ENCODE data around the gene CHCHD2.
A peak's percentile ranks its signal among the peaks of the same experiment; 100 is the strongest.
"Not testable (repeated sequence)": the region's sequence is repeated elsewhere in the genome, so short reads cannot be mapped to it uniquely, and the experiment has no call there.

The CHCHD2 gene

DNA sequence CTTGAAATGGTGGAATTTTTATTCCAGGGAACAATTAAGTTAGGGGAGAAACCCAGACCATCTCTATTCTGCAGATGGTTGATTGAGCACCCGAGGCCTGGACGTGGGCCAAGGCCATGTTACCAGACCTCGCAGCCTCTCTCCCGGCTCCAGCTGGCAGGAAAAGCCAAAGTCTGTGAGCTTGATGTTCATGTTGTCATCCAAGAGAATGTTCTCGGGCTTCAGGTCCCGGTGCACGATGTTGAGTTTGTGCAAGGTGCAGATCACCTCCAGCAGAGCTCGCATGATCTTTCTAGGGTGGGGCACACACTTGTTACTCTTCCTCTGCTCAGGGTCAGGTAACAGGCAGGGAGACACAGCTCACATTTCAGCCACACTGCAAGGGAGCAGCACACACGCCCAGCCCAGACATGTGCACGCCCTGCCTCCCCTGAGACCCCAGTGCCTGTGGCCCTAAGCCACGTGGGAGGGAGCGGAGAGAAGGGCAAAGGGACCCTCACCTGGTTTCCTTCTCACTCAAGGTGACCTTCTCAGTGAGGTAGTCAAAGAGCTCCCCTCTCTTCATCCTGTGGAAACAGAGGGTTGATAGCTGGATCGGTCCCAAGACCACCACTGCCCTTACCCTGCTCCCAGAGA lies 23.0 kb downstream of the CHCHD2 start:
- DNase-seq: no peak

DNA sequence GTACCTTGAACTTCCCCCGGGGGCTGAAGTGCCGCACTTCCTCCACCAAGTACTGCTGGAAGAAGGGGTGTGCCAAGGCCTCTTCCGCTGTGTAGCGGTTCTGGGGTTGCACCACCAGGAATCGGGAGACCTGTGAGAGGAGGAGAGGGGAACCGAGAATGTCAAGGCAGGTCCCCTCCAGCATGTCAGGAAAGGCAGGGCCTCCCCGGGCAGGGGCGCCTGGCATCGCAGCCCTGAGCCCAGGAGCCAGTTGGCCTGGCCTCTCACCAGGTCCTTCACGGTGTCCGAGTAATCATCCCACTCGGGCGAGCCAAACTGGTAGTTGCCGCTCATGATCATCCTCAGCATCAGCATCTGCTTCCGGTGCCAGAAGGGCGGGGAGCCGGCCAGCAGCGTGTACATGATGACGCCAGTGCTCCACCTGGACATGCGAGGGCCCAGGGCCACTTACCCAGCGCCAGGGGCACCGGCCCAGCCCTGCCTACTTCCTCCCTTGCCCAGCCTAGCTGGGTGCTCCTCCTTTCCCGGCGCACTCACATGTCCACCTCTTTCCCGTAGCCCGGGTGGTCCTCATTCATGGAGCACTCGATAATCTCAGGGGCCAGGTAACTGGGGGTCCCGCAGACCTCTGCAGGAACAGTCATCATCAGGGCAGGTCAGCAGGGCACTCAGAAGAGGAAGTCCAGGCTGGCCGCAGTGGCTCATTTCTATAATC lies 24.5 kb downstream of the CHCHD2 start:
- no peak for DNase-seq

DNA sequence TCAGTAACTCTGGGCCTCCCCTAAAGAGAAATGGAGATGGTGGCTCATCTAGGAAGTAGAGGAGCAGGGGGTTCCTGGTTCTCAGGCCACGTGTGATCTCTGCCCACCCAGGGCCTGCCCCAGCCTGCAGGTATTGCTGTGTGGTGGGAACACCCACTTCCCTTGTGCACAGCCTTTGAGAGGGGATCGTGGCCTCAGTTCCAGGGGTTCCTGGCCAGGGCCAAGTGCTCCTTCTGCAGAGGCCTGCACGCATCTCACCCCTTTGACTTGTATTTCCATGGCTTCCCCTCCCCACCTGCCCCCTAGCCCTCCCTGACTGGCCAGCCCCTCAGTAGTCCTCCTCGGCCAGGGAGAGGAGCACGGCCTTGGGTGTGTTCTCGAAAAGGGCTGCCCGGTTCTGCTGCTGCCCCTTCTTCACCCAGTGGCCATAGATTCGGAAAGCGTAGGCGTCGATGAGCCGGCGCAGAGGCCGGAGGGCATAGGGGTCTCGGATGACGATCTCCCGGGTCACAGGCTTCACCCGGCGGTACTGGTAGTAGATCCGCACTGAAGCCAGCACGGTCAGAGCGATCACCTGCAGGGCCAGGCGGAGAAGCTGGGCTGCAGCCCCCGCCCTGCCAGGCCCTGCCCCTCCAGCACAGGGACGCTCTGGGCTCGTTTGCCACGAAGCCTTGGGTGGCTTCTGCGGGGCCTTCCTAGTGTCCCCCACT lies 25.4 kb downstream of the CHCHD2 start:
- DNase-seq: not testable (repeated sequence)

DNA sequence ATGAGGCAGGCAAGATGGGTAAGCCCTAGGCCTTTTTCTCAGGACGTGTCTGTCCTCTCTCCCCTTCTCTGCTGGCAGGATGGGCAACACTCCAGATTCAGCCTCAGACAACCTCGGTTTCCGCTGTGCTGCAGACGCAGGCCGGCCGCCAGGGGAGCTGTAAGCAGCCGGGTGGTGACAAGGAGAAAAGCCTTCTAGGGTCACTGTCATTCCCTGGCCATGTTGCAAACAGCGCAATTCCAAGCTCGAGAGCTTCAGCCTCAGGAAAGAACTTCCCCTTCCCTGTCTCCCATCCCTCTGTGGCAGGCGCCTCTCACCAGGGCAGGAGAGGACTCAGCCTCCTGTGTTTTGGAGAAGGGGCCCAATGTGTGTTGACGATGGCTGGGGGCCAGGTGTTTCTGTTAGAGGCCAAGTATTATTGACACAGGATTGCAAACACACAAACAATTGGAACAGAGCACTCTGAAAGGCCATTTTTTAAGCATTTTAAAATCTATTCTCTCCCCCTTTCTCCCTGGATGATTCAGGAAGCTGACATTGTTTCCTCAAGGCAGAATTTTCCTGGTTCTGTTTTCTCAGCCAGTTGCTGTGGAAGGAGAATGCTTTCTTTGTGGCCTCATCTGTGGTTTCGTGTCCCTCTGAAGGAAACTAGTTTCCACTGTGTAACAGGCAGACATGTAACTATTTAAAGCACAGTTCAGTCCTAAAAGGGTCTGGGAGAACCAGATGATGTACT lies 26.7 kb downstream of the CHCHD2 start:
- peak; percentile 38 for DNase-seq

DNA sequence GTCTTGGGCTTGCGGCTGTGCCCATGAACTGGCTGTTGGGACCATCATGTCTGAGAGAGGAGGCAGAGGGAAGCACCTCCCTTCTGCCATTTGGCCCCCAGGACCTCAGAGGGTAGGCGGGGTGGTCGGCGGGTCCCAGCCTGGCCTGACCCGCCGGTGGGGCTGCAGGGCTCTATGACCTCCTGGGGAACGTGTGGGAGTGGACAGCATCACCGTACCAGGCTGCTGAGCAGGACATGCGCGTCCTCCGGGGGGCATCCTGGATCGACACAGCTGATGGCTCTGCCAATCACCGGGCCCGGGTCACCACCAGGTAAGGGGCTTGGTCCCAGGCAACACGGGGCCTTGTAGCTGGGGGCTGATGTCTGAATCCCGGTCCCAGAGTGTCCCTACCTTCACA lies 28.1 kb downstream of the CHCHD2 start:
- no peak for DNase-seq

DNA sequence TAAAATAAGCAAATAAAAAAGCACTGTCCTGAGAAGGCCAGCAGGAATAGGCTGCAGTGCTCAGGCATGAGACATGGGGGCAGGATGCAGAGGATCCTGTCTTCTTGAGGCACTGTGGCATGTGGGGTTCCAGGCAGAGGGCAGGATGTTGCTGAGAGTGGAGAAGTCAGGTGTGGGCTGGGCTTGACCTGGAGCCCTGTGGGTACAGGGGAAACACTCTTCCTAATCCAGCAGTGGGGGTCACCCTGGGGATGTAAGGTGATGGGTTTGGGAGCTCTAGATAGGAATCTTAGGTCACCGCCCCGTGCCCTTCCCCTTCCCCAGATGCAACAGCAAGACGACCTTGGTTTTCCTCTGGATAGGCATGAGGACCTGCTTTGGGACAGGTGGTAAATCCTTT lies 28.6 kb downstream of the CHCHD2 start:
- no peak for DNase-seq

DNA sequence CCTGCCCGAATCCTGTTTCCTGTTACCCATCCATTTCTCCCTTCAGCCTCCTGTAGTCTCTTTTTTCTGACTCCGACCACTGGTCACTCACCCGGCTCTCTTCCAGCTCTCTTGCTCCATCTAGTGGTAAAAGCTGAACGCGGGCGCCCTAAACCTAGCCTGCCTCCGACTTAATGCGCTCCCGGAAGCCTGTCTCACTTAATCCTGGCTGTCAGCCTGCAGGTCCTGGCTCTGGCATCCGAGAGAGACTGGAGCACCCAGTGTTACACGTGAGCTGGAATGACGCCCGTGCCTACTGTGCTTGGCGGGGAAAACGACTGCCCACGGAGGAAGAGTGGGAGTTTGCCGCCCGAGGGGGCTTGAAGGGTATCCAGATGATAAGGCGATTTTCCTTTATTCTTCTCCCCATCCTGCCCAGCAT lies 31.9 kb downstream of the CHCHD2 start:
- DNase-seq: peak; percentile 78

DNA sequence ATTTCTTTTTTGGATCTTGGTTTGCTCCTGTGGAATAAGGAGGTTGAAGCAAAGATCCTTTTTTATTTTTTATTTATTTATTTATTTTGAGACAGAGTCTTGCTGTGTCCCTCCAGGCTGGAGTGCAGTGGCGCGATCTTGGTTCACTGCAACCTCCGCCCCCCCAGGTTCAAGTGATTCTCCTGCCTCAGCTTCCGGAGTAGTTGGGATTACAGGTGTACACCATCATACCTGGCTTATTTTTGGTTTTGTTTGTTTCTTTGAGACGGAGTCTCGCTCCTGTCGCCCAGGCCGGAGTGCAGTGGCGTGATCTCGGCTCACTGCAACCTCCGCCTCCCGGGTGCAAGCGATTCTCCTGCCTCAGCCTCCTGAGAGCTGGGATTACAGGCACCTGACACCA lies 39.9 kb downstream of the CHCHD2 start:
- DNase-seq: not testable (repeated sequence)

DNA sequence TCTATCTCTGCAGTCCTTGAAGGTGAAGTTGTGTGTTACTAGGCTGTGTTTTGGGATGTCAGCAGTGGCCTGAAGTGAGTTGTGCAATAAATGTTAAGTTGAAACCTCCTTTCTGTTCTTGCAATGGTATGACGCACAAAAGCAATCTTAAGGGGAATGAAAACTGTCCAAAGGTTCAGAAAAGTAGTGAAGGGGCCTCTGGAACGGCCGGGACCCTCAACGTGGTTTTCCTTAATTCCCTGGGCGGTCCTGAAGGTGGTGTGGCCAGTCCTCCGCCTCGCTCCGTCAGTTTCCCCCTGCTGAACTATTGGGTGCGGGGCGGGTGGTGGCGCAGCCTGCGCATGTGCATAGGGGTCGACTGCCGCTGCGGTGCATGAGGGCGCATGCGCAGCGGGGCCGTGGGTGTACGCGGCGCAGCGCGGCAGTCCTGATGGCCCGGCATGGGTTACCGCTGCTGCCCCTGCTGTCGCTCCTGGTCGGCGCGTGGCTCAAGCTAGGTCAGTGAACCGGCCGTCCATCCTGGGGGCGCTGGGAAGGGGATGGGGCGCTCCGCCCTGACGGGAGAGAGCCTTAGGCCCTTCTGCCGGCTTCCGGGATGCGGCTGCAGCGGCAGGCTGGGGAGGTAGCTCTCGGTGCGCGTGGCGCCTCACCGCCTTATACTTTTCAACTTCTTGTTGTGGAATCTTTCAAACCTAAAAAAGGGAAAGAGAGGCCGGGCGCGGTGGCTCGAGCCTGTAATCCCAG lies 42.2 kb downstream of the CHCHD2 start, which contains the start of gene SUMF2:
TSS of gene SUMF2 (plus strand) at position 405 of the 744 bp plus-strand sequence. CDS start at position 431, 26 bp downstream.
- peak; percentile 85 for DNase-seq

DNA sequence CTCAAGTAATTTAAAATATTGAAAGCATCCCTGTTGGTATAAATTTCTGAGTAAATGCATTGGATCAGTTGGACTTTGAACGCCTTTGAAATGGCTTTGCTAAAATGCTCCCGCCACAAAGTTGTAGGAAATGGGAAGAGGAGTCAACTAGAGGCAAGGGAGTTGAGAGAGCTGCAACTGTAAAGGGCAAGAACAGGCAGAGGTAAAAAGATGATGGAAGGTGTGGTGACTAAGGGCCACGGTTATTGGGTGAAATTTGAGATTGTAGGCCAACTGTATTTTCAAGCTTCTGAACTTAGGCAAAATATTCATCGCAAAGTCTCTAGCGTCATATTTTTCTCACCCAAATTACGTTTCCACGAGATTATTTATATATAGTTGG lies 42.8 kb downstream of the CHCHD2 start:
- DNase-seq: no peak

DNA sequence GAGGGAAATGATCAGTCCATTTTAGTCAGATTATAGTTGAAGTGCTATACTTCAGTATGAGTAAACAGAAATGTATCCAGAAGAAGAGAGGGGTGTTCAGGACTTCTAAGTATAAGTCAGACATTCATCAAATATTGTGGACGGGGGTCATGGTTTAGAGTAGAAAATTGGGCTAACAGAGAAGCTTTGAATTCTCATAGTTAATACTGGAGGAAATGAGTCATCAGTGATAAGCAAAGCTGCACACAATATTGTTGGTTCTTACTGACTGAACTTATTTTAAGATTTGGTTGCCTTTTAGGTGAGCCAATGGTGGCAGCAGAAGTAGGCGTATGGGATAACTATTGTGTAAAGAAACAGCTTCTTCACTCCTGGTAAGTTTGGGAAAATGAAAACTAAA lies 43.9 kb downstream of the CHCHD2 start:
- peak; percentile 57 for DNase-seq

DNA sequence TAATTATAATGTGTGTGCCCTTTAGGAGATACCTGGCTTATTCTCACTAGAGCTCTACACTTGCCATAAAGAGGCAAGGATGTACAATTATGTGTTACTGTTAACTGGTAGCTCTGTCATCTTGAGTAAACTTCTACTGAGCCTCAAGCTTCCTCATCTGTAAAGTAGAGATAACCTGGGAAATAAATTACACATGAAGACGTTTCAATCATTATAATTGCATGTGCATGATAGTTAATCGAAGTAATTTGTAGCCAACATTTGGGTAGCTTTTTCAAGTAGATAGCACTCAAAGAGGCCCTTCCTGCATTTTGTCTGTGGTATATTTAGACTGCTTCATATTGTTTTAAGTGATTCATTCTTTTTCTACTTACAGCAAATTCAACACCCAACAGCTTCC lies 52.3 kb downstream of the CHCHD2 start:
- no peak for DNase-seq

DNA sequence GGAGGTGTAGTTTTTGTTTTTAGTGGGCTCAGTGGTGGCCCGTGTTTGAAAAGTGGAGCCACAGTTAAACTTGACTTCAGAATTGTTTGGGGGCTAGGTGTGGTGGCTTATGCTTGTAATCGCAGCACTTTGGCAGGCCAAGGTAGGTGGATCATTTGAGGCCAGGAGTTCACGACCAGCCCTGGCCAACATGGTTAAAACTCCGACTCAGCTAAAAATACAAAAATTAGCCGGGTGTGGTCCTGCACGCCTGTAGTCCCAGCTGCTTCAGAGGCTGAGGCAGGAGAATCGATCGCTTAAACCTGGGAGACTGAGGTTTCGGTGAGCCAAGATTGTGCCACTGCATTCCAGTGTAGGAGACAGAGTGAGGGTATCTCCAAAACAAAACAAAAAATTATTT lies 52.9 kb downstream of the CHCHD2 start:
- DNase-seq: no peak
